Hematopoietic multipotent progenitor cell treated with erythropoietin and hydrocortisone succinate and interleukin-3 and kit ligand, for 17 days (in vitro differentiated cells): Measurements from ENCODE around the gene A1BG.
A peak's percentile ranks its signal among the peaks of the same experiment; 100 is the strongest.
"Not testable (repeated sequence)": the region's sequence is repeated elsewhere in the genome, so short reads cannot be mapped to it uniquely, and the experiment has no call there.

Experiments used
- DNase-seq: peaks from one replicate; pipeline ENCODE4 v3.0.0-alpha.2; 2015; ENCODE audit warnings: low spot score

The A1BG gene

DNA sequence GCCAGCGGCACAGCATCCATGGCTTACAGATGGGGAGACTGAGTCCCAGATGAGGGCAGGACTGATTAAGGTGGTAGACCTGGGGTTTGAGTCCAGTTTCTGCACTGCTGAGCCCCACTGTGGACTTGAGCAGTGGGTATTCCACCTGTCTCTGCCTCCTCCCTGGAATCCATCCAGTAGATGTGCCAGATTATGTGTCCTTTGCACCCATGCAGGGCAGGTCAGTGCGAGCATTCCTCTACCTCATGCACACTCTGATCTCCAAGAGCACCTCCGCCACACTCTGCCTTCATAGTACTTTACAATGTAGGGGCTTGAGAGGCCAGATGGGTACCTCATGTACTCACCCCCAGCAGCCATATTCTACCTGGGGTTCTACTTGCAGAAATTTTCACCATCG is 16.5 kb downstream of the A1BG start:
- no peak for DNase-seq

DNA sequence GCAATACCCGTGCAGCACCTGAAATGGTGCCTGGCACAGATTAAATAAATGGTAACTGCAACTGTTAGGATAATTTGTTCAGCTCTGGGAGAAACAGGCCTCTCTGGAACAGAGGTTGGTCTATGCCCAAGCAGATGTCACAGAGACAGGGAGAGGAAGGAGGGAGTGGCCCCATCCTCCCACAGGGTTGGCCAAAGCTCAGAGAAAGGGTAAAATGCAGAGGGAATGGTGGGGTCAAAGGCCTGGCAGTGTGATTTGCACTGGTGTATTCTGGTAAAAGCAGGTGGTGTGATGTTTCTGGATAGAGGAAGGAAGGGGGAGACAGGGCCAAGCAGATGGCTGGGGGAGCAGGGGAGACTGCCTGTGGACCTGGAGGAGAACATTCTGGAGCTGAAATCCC is 17.1 kb downstream of the A1BG start:
- DNase-seq, result no peak

DNA sequence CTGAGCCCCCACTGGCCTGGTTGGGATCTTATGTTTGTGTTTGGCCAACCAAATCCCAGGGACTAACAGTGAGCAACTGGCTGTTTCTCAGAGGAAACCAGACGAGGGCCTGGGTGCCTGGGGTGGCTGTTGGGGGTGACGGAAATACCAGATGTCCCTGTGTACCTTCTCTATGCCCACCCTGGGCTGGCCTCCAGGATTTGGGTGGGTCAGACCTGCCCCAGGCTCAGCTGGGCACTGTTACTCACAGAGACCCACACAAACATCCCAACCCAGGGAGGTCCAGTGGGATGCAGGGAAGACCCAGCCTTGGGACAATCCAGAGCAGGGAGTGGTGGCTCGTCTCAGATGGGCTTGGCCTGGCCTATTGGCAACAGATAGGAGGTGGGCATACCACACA is 17.7 kb downstream of the A1BG start:
- no peak for DNase-seq

DNA sequence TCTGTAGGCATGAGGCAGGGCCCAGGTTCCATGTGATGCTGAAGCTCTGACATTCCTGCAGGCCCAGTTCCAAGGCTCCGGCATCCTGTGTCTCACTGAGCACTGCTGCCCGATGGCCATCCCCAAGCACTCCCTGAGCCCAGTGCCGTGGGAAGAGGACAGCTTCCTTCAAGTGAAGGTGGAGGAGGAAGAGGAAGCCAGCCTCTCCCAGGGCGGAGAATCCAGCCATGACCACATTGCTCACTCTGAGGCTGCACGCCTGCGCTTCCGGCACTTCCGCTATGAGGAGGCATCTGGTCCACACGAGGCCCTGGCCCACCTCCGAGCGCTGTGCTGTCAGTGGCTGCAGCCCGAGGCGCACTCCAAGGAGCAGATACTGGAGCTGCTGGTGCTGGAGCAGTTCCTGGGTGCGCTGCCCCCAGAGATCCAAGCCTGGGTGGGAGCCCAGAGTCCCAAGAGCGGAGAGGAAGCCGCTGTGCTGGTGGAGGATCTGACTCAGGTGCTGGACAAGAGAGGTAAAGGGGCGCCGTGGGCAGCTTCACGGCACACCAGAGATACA is 18.5 kb downstream of the A1BG start:
- DNase-seq, result no peak

DNA sequence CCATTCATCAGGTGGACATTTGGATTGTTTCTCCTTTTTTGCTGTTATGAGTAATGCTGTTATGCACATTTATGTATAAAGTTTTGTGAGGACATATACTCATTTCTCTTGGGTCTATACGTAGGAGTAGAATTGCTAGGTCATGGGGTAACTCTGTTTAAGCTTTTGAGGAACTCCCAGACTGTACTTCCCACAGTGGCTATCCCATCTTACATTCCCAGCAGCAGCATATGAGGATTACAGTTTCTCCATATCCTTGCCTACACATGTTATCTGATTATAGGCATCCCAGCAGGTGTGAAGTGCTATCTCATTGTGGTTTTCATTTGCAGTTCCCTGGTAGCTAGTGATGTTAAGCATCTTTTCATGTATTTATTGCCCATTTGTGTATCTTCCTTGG is 20.6 kb downstream of the A1BG start:
- no peak for DNase-seq

DNA sequence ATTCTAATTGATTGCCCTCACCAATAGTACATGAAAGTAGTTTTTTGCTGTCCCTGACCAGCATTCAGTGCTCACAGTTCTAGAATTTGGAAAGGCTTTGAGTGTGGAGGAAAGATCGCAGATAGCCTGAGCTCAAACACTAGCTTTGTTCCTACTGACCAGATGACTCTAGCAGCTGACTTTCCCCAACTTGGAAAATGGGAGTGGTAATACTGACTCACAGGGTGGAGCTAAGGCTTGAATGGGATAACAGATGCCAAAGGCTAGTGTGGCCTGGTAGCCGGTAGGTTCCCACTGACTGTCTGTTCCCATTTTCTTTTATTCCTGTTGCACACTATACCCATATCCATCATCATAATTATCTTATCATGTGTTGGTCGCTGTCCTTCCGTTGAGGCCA is 22.8 kb downstream of the A1BG start:
- DNase-seq, result peak; percentile 25

DNA sequence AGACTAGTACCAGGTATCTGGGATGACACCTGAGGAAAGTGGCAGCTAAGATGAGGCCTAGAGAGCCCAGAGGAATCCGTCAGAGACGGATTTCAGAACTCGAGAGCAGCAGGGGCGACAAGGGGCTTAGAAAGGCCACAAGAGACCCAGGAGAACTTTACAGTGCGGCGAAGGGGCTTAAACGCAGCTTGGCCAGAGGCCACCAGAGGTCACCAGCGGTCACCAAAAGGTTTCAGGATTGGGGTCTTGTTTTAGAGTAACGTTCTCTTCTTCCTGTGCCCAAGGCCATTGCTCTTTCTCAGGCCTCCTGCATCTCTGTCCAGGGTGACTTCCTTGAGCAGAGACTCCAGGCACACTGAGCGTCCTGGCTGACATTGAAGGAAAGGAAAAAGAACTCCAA is 24.3 kb downstream of the A1BG start:
- peak; percentile 18 for DNase-seq

DNA sequence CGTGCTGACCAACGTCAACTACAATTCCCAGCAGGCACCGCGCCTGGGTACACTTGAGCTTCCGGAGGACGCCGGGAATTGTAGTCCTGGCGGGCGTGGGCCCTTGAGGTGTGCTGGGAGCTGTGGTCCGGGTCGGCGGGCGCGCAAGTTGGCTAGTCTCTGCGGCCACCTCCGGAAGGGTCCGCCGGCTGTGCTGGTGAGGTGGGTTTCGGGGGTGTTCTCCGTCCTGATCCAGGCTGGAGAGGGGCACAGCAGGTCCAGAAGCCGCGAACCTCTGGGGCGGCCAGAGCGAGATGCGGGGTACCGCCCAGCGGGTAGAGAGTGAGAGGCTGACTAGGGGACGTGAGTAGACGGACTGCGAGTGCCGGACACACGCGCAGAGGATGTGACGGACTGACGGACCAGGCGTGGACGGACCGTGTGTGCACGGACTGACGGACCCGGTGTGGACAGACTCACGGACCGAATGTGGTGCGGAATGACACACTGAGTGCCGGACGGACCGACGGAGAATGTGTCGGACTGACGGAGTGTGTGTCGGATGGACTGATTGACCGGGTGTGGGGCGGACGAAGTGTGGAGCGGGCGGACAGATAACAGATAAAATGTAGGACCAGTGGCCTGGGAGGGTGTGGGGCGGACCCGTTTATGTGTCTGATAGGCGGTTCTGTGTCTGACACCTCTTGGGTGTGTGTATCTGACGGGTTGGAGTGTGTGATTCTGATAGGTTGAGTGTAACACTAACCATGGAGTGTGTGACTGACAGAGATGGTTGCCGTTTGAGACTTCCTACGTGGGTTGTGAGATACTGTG is 26.2 kb downstream of the A1BG start, which contains the start of gene ZSCAN22:
ZSCAN22 (plus strand) TSS at position 81 of the 813 bp plus-strand sequence. CDS start 7,809 bp downstream, outside the sequence.
- DNase-seq, result peak; percentile 96

DNA sequence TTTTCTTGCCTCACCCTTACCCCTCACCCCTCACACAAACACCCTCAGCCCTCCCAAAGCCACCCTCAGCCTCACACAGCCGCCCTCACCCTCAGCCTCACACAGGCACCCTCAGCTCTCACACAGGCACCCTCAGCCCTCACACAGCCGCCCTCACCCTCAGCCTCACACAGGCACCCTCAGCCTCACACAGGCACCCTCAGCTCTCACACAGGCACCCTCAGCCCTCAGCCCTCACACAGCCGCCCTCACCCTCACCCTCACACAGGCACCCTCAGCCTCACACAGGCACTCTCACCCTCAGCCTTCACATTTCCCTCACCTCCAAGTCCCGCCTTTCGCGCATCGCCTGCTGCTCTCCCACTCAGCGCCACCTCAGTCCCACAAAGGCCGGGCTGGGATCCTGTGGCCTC is 26.8 kb downstream of the A1BG start:
- no peak for DNase-seq

DNA sequence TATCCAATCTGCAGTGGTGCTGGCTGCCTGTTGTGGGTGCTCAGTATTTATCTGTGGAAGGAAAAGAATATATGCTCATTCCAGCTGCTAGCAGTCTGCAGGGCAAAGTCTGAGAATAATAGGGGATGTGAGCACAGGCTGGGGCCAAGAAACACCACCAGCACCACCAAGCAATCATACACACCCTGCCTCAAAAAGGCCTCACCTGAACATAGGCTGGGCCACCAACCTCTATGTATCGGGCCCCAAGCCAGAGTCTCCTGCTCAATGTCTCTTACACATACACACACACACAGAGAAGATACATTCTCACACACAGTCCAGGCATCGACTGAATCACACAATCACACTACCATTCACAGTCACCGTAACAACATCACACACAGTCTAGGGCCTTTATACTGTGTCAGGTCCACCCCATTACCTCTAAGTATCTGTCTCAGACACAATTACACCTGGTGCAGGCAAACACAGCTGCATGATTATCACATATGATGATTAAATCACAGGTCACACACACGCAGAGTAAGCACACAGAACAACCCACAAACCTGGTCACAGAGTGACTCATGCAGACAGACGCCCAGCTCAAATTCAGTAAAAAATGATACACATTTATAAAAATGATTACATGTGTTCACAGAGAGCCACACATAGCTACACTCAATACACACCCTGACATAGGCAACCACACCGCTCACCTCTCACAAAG is 27.8 kb downstream of the A1BG start:
- no peak for DNase-seq

DNA sequence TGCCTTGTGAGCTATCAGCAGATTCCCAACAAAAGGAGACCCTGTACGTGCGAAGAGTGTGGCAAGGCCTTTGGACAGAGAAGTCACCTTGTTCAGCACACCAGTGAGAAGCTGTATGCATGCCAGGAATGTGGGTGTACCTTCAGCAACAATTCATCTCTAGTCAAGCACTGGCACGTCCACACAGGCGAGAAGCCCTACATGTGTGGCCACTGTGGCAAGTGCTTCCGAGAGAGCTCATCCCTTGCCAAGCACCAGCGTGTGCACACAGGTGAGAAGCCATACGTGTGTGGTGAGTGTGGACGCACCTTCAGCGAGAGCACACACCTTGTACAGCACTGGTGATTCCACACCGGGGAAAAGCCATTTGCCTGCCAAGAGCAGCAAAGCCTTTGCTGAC is 34.1 kb downstream of the A1BG start:
- no peak for DNase-seq

DNA sequence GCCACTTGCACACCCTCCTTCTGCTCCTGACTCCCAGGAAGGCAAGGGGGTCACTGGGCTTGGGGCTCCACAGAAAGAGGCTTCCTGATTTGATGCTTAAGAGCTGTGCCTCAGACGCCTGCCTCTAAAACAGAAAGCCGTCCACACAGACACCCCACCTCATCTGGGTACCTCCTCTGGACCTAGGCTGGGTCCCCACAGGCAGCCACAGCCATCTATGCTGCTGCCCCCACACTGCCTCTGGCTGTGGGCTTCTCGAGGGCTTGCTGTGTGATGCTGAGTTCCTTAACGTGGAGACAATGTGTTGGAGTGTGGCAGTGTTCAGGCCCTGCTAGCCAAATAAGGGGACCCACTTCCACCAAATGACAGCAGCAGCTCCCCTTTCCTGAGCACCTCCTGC is 35.0 kb downstream of the A1BG start:
- no peak for DNase-seq

DNA sequence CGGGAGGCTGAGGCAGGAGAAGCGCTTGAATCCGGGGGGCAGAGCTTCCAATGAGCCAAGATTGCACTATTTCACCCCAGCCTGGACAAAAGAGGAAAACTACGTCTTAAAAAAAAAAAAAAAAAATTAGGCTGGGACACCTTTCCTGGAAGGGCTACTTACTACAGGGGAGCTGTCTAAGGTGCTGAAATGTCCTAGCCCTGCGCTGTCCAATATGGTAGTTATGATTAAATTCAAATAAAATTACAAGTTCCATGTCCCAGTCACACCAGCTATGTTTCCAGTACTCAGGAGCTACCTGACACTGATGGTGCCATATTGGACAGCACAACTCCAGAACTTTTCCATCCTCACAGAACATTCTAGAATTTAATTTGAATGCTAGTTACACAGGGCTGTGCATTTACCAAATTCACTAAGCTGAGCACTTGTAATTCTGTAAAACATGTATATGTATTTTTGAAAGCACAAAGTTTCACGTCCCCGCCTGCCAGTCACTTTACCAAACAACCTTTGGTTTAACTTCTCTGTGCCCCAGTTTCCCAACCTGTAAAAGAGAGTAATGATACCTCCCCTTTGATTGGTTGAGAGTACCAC is 35.7 kb downstream of the A1BG start:
- no peak for DNase-seq

DNA sequence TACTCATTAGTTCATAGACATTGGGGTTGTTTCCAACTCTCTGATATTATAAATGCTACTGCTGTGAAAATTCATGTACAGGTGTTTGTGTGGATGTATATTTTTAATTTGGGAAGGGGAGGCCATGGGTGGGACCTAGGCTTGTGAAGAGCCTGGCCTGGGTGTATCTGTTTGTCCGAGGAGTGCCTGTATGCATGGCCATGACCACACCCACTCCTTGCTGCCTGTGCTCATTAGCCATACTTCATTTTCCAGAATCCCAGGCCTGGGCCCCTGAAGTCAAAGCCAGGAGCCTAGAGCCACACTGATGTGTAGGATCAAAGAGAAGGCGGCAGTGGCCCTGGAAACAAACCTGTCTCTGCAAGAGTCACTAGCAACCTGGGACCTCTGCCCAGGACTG is 37.7 kb downstream of the A1BG start:
- no peak for DNase-seq

DNA sequence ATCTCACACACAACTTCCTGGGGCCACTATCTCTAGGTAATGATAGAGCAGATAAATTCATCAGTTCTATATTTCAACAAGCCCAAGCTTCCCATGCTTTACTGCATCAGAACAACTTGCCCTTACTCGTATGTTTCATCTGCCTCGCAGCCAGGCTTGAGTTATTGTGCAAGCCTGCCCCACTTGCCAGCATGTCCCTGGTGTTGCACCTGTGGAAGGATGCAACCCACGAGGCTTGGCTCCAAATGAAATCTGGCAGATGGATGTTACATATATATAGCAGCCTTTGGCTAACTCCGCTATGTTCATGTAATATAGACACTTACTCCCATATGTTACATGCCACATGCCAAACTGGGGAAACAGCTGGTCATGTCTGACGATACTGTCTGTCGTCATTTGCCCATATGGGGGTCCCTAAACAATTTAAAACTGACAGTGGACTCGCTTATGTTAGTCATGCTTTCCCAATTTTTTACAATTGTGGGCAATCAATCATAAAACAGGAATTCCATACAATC is 41.9 kb downstream of the A1BG start:
- no peak for DNase-seq

DNA sequence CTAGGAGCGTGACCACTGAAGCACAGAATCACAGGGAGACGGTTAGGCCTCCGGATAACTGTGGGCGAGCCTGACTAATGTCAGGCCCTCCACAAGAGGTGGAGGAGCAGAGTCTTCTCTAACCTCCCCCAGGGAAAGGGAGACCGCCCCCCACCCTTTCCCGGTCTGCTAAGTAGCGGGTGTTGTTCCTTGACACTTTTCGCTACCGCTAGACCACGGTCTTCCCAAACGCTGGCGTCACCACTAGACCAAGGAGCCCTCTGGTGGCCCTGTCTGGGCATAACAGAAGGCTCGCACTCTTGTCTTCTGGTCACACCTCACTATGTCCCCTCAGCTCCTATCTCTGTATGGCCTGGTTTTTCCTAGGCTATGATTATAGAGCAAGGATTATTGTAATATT is 42.6 kb downstream of the A1BG start:
- not testable (repeated sequence) for DNase-seq

DNA sequence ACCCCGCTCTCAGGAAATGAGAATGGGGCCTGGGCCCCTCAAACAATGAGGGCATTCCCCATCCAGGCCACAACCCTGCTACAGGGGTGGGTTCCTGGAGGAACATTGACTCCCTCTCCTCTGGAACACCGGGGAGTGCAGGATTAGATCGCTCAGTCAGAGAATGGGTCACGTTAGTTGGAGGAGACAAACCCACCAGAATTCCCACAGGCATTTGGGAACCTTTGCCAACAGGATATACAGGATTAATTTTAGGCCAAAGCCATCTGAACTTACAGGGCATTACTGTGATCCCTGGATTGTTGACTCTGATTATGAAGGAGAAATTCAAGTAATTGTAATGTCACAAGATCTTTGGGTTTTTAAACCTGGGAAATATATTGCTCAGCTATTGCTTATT is 45.6 kb downstream of the A1BG start:
- no peak for DNase-seq

DNA sequence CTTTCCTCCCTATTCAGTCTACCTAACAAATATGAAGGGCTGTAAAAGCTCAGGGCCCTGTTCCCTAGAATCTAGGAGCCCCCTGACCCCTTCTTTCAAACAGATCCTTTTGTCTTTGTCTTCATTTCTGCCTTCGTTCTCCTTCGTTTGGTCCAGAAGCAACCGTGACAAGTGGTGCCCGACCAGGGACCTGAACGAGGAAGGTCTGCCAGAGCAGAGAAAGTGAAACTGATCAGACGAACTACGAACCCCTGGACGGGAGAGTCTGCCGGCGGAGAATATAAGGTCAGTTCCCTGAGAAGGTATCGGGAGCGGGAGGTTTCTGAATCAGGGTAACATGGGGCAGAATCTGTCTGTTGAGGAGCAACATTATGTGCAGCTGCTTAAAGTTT is 47.4 kb downstream of the A1BG start:
- no peak for DNase-seq

DNA sequence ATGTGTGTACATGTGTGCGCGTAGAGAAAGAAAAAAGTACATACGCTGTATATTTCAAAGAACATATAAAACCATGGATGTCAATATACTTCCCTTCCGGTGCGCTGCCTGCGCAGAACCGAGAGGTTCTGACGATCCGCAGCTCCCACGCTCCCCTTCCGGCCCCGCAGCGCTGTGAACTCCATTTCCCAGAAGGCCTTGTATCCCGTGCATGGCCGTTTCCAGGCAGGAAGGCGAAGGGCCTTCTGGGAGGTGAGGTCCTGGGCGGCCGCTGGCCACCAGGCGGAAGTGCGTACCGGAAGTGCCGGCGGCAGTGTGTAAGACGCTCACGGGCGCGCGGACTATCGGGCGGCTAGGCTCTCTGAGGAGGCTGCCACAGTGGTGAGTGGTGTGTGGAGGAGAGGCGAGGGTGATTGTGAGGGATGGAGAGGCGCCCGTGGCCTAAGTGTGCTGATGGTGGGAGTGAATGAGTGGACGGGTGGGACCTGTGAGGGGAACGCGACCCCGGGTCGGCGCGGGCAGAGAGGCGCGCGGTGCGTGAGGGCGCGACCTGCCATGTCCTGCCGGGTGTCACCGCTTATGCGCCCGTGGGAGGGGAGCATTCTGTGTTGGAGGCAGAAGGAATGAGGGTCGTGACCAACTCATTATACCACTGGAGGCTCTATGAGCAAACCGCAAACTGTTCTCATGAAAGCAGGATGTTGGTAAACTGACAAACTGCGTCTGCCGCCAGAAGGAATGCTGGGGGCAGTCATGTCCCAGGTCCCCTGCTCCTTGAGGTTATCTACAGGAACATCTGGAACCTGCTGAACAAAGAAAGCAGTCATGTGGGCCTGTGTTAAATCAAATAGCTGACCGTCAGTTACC is 48.0 kb downstream of the A1BG start, which contains the start of gene ERVK3-1:
ERVK3-1 (plus strand) TSS at position 313 of the 867 bp plus-strand sequence. CDS start 6,792 bp downstream, outside the sequence.
- peak; percentile 95 for DNase-seq

DNA sequence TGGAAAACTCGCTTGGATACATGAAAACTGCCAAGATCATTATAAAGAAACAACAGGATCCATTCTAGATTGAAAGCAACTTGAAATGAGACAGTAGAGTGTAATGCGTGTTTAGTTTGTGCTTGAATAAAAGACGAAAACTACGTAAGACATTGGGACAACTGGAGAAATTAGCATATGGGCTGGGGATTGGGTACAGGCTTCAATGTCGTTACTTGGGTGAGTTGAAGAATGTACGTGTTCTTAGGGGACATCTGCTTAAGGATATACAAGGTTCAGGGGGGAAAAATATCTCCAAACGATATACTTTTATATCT is 48.6 kb downstream of the A1BG start:
- no peak for DNase-seq

DNA sequence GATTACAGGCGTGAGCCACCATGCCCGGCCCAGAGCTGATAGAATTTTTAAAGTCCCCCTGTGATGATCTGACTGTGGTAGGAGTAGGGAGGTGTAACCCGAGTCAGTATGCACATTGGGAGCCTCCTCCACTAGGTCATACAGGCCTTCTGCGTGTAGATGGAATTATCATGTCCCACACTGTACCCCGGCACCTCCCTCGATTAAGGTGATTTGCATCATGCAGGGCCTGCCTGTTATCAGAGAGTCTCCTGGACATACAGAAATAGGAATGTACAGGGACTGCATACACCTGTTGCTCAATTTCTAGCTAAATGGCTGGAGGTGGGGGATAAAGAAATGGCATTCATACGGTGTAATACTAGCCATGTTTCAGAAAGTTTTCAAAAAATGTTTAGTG is 49.0 kb downstream of the A1BG start:
- DNase-seq, result no peak

DNA sequence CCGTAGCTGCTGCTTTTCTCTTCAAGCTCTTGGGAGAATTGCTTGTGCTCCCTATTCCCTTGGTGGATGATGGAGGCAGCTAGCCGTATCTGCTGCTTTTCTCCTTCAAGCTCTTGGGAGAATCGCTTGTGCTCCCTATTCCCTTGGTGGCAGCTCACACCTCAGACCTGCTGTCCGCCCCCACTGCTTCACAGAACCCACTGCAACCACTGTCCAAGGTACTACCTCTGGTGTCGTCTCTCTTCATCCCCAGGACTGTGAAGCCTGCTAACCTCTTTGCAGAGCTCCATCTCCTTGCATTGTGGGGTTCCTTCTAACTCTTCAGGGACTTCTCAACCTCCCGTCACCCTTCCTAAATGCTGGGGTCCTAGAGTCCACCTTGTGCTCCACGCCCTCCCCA is 52.7 kb downstream of the A1BG start:
- no peak for DNase-seq
